Osteocyte (in vitro differentiated cells): ENCODE data around the gene GPR171. TPM values are rescaled to one million over a fixed set of nuclear protein-coding genes. Genes with fewer than 3 reads are reported as not detected.

Source experiments
- DNase-seq: peaks from one replicate; pipeline ENCODE4 v3.0.0; 2021; ENCODE audit warnings: mixed read lengths; ENCODE audit not compliant: unreplicated experiment; ENCODE audit errors: extremely low spot score
- H3K27ac Mint-ChIP-seq: one replicate; pipeline ENCODE4 v1.8.0; 2021; ENCODE audit warnings: mild to moderate bottlenecking, mixed read lengths; ENCODE audit not compliant: unreplicated experiment
- H3K27me3 Mint-ChIP-seq: one replicate; pipeline ENCODE4 v1.8.0; 2021; ENCODE audit warnings: mixed read lengths; ENCODE audit not compliant: unreplicated experiment
- H3K36me3 Mint-ChIP-seq: one replicate; pipeline ENCODE4 v1.8.0; 2021; ENCODE audit warnings: mixed read lengths; ENCODE audit not compliant: unreplicated experiment
- H3K4me1 Mint-ChIP-seq: one replicate; pipeline ENCODE4 v1.8.0; 2021; ENCODE audit warnings: mixed read lengths; ENCODE audit not compliant: unreplicated experiment
- H3K4me3 Mint-ChIP-seq: one replicate; pipeline ENCODE4 v1.8.0; 2021; ENCODE audit warnings: mild to moderate bottlenecking, moderate library complexity, mixed read lengths; ENCODE audit not compliant: unreplicated experiment
- H3K9me3 Mint-ChIP-seq: one replicate; pipeline ENCODE4 v1.8.0; 2021; ENCODE audit warnings: mixed read lengths; ENCODE audit not compliant: unreplicated experiment
- total RNA-seq: library from RNA; stranded (reverse); gene quantifications from 2 replicates; pipeline ENCODE4 v1.2.1, GENCODE V29; 2021
- TF ChIP-seq, protein P1 (sequence below): fragments of 200-600 bp; sonication (generic); IDR thresholded peaks from 2 replicates; pipeline ENCODE4 v1.5.0; 2021; ENCODE audit warnings: antibody characterized with exemption, mild to moderate bottlenecking, moderate library complexity

The GPR171 gene
- total RNA-seq, 1 donor from 2014 or later: not detected

- Mint-ChIP-seq H3K27ac (no peak overlapping the region), H3K36me3 (no peaks in the 10 kb centered on the region), H3K9me3 (no peaks in the 10 kb centered on the region), H3K4me1 (no peaks in the 10 kb centered on the region), H3K27me3 (no peaks in the 10 kb centered on the region), H3K4me3 (no peak overlapping the region)
- no peak for DNase-seq
- TF ChIP-seq, protein P1, sequence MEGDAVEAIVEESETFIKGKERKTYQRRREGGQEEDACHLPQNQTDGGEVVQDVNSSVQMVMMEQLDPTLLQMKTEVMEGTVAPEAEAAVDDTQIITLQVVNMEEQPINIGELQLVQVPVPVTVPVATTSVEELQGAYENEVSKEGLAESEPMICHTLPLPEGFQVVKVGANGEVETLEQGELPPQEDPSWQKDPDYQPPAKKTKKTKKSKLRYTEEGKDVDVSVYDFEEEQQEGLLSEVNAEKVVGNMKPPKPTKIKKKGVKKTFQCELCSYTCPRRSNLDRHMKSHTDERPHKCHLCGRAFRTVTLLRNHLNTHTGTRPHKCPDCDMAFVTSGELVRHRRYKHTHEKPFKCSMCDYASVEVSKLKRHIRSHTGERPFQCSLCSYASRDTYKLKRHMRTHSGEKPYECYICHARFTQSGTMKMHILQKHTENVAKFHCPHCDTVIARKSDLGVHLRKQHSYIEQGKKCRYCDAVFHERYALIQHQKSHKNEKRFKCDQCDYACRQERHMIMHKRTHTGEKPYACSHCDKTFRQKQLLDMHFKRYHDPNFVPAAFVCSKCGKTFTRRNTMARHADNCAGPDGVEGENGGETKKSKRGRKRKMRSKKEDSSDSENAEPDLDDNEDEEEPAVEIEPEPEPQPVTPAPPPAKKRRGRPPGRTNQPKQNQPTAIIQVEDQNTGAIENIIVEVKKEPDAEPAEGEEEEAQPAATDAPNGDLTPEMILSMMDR: no peak
These were observed 2.4 kb downstream of the GPR171 start for GRCh38 chr3:151200586-151200985.

DNA sequence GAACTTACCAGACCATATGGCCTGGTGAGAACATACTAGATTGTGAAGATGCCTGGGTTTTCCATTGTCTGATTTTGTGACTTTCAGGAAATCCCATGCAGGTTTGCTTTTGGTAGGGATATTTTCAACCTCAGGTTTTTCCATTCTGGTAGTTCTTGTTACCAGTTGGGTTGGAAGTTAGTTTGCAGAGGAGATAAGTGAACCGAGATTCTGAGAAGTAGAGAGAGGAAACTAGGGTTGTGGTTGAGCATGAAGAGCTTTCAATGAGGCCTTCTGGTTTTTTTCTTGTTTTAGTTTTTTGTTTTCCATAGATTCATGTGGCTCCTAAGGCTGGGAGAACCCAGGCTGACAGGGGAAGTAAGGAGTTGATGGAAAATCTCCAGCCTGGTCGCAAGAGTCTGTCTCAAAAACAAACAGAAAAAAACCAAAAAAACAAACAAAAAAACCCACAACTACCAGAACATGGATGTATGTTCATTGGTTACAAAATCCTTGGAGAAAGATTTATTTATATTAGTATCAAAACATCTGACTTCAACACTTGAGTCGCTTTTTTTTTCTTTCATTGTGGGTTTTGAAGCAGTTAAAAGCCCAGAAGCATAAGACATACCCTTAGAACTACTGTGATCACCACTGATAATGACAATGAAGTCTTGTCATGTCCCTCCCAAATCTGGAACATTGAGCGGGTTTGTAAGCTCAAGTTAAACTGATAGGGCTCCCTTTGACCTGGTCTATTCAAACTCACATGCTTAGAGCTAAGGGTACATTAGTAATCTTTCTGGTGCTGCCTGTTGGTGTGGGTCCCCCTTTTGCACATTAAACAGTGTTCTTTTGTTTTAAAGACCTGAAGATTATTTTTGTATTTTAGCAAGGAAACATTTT lies 3.2 kb downstream of the GPR171 start:
- TF ChIP-seq, protein P1: no peak
- DNase-seq: no peak

GRCh38 chr3:151198849-151199248 lies 4.2 kb downstream of the GPR171 start:
- H3K27ac Mint-ChIP-seq: no peak overlapping the region

More for the DNA sequence above, 3.2 kb downstream of the GPR171 start:
- H3K27me3 Mint-ChIP-seq: no peaks in the 10 kb centered on the region
- H3K4me1 Mint-ChIP-seq: no peaks in the 10 kb centered on the region
- H3K4me3 Mint-ChIP-seq: no peak overlapping the region
- no peak overlapping the region for H3K27ac Mint-ChIP-seq
- no peaks in the 10 kb centered on the region for H3K36me3 Mint-ChIP-seq
- no peaks in the 10 kb centered on the region for H3K9me3 Mint-ChIP-seq

DNA sequence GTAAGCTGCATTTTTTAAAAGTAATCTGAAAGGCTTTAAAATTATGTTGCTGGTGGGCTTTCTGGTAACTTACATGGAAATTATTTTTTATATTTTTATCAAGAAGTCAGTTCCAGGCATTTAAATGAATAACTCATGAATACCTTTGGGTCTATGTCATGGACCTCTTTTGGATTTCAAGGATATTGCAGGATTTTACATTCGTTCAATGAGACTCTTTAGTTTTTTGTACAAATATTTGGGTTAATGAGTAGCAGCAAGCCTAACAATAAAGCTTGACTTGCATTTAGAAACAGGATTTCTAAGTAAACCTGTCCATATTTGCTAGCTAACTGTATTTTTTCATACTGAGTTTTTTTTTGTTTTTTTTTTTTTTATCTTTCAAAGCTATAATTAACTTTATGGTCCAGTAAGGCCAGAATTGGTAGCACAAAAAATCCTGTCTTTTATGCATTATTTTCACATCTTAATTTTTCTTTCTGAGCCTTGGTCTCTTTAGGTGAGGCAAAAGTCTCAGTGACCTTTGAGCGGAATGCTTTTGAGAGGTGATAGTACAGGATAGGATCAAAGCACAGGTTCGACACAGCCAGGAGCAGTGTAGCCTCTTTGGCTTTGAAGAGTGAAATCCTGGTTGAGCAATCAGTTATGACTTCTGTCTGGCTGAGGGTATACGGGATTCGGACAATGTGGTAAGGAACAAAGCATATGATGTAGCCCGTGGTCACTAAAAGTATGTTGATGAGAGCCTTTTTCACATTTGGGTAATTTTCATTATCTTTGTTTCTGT lies 4.8 kb downstream of the GPR171 start:
- no peak for DNase-seq
- Mint-ChIP-seq H3K27me3 (no peaks in the 10 kb centered on the region), H3K36me3 (no peaks in the 10 kb centered on the region), H3K9me3 (no peaks in the 10 kb centered on the region), H3K4me1 (no peaks in the 10 kb centered on the region), H3K27ac (no peak overlapping the region), H3K4me3 (no peak overlapping the region)
- TF ChIP-seq, protein P1: no peak

More at GRCh38 chr3:151198849-151199248, 4.2 kb downstream of the GPR171 start:
- H3K4me3 Mint-ChIP-seq: no peak overlapping the region
- DNase-seq: no peak
- no peaks in the 10 kb centered on the region for H3K36me3 Mint-ChIP-seq
- H3K4me1 Mint-ChIP-seq: no peaks in the 10 kb centered on the region
- H3K27me3 Mint-ChIP-seq: no peaks in the 10 kb centered on the region
- TF ChIP-seq, protein P1: no peak
- H3K9me3 Mint-ChIP-seq: no peaks in the 10 kb centered on the region

DNA sequence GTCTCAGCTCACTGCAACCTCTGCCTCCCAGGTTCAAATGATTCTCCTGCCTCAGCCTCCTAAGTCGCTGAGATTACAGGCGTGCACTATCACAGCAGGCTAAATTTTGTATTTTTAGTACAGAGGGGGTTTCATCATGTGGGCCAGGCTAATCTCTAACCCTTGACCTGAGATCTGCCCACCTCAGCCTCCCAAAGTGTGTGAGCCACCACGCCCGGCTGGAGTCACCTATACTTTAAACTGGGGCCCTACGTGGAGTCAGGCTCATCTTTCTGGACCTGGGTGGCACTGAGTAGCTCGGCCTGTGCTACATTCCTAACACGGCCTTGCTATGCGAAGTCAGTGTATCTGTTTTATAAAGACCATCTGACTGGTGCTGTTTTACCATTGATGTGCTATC lies 5.8 kb downstream of the GPR171 start:
- Mint-ChIP-seq H3K4me3 (no peak overlapping the region), H3K27me3 (no peaks in the 10 kb centered on the region), H3K4me1 (no peaks in the 10 kb centered on the region), H3K36me3 (no peaks in the 10 kb centered on the region), H3K27ac (no peak overlapping the region), H3K9me3 (no peaks in the 10 kb centered on the region)
- no peak for DNase-seq
- TF ChIP-seq, protein P1: no peak
